HEK293 (cell line): ENCODE data around the gene ASIC1.
A peak's percentile ranks its signal among the peaks of the same experiment; 100 is the strongest.

Experiments
- CTCF ChIA-PET: fragments of 350-600 bp; formaldehyde crosslinking; extraction: SDS; loops from one replicate; lab custom pipeline; 2021; ENCODE audit warnings: antibody characterized with exemption; lab: Yijun Ruan, JAX
- POLR2A ChIA-PET: fragments of 300-600 bp; formaldehyde crosslinking; extraction: SDS; loops from one replicate; lab custom pipeline; 2020; ENCODE audit warnings: antibody characterized with exemption, inconsistent platforms; lab: Yijun Ruan, JAX
- H3K27ac ChIP-seq: fragments of 200-500 bp; sonication (Bioruptor generic); 2 replicates; pipeline ENCODE4 v1.5.1; 2014; ENCODE audit warnings: low read depth, low read length, control low read depth, inconsistent platforms; ENCODE audit errors: extremely low read depth
- H3K36me3 ChIP-seq, 2 experiments: fragments of 200-500 bp in 1 of 2; sonication (Bioruptor generic) in 1 of 2; 1 replicate in 1 of 2; 2 replicates in 1 of 2; pipeline ENCODE4 v1.5.1; 2014 to 2017; ENCODE audit warnings: inconsistent platforms in 2 of 2, low read length in 2 of 2; ENCODE audit not compliant: control insufficient read depth in 2 of 2, insufficient read depth in 1 of 2
- H3K4me1 ChIP-seq: fragments of 200-500 bp; sonication (Bioruptor generic); 2 replicates; pipeline ENCODE4 v1.5.1; 2014; ENCODE audit warnings: mild to moderate bottlenecking, low read length, inconsistent platforms; ENCODE audit not compliant: control insufficient read depth, insufficient read depth
- H3K4me3 ChIP-seq: 2 replicates; pipeline ENCODE4 v1.5.1; 2011; ENCODE audit warnings: low read depth, mild to moderate bottlenecking, control low read depth, low read length, moderate library complexity
- H3K9me3 ChIP-seq: fragments of 200-500 bp; sonication (Bioruptor generic); 2 replicates; pipeline ENCODE4 v1.5.1; 2014; ENCODE audit warnings: low read depth, low read length, inconsistent platforms; ENCODE audit not compliant: control insufficient read depth, insufficient read depth
- BCL11B ChIP-seq: fragments of 450-650 bp; formaldehyde crosslinking; IDR thresholded peaks from 2 replicates; pipeline ENCODE4 v1.5.1; 2016; ENCODE audit warnings: low read depth, missing biosample characterization, missing genetic modification characterization
- GLIS1 ChIP-seq: fragments of 450-650 bp; formaldehyde crosslinking; IDR thresholded peaks from 2 replicates; pipeline ENCODE4 v1.5.1; 2016; ENCODE audit warnings: missing biosample characterization, missing genetic modification characterization
- GLIS2 ChIP-seq: fragments of 450-650 bp; formaldehyde crosslinking; IDR thresholded peaks from 2 replicates; pipeline ENCODE4 v1.5.1; 2016; ENCODE audit warnings: missing biosample characterization, missing genetic modification characterization
- PRDM1 ChIP-seq: fragments of 450-650 bp; formaldehyde crosslinking; IDR thresholded peaks from 2 replicates; pipeline ENCODE4; 2016; ENCODE audit warnings: missing biosample characterization, missing genetic modification characterization
- ZBTB17 ChIP-seq: fragments of 450-650 bp; formaldehyde crosslinking; IDR thresholded peaks from 2 replicates; pipeline ENCODE4 v1.5.1; 2016; ENCODE audit warnings: missing biosample characterization, missing genetic modification characterization
- ZIC2 ChIP-seq: fragments of 450-650 bp; formaldehyde crosslinking; IDR thresholded peaks from 2 replicates; pipeline ENCODE4 v1.5.1; 2016; ENCODE audit warnings: missing biosample characterization, missing genetic modification characterization
- ZNF10 ChIP-seq: fragments of 450-650 bp; formaldehyde crosslinking; IDR thresholded peaks from 2 replicates; pipeline ENCODE4 v1.5.1; 2017; ENCODE audit warnings: missing biosample characterization, missing genetic modification characterization
- ZNF132 ChIP-seq: fragments of 450-650 bp; formaldehyde crosslinking; IDR thresholded peaks from 2 replicates; pipeline ENCODE4 v1.5.1; 2017; ENCODE audit warnings: missing biosample characterization, missing genetic modification characterization, borderline replicate concordance
- ZNF138 ChIP-seq: fragments of 450-650 bp; formaldehyde crosslinking; IDR thresholded peaks from 2 replicates; pipeline ENCODE4 v1.5.1; 2016; ENCODE audit warnings: missing biosample characterization, missing genetic modification characterization, borderline replicate concordance
- ZNF146 ChIP-seq: fragments of 450-650 bp; formaldehyde crosslinking; IDR thresholded peaks from 2 replicates; pipeline ENCODE4 v1.5.1; 2016; ENCODE audit warnings: missing biosample characterization, missing genetic modification characterization
- ZNF175 ChIP-seq: fragments of 450-650 bp; formaldehyde crosslinking; IDR thresholded peaks from 2 replicates; pipeline ENCODE4 v1.5.1; 2016; ENCODE audit warnings: missing biosample characterization, missing genetic modification characterization
- ZNF221 ChIP-seq: fragments of 450-650 bp; formaldehyde crosslinking; IDR thresholded peaks from 2 replicates; pipeline ENCODE4 v1.5.1; 2017; ENCODE audit warnings: missing biosample characterization, missing genetic modification characterization, borderline replicate concordance
- ZNF23 ChIP-seq: fragments of 450-650 bp; formaldehyde crosslinking; IDR thresholded peaks from 2 replicates; pipeline ENCODE4 v1.5.1; 2016; ENCODE audit warnings: missing biosample characterization, missing genetic modification characterization, borderline replicate concordance
- ZNF24 ChIP-seq: fragments of 450-650 bp; formaldehyde crosslinking; IDR thresholded peaks from 2 replicates; pipeline ENCODE4 v1.5.1; 2016; ENCODE audit warnings: missing biosample characterization, missing genetic modification characterization
- ZNF302 ChIP-seq: fragments of 450-650 bp; formaldehyde crosslinking; IDR thresholded peaks from 2 replicates; pipeline ENCODE4 v1.5.1; 2016; ENCODE audit warnings: missing biosample characterization, missing genetic modification characterization, low read depth
- ZNF366 ChIP-seq: fragments of 450-650 bp; formaldehyde crosslinking; conservative IDR thresholded peaks from 2 replicates; pipeline ENCODE4 v1.5.1; 2016; ENCODE audit warnings: missing biosample characterization, missing genetic modification characterization
- ZNF391 ChIP-seq: fragments of 450-650 bp; formaldehyde crosslinking; IDR thresholded peaks from 2 replicates; pipeline ENCODE4 v1.5.1; 2016; ENCODE audit warnings: low read depth, missing biosample characterization, missing genetic modification characterization, borderline replicate concordance
- TF ChIP-seq, protein P1 (sequence below): fragments of 450-650 bp; formaldehyde crosslinking; IDR thresholded peaks from 2 replicates; pipeline ENCODE4 v1.5.1; 2016; ENCODE audit warnings: missing biosample characterization, missing genetic modification characterization
- TF ChIP-seq, protein P2 (sequence below): fragments of 450-650 bp; formaldehyde crosslinking; IDR thresholded peaks from 2 replicates; pipeline ENCODE4 v1.5.1; 2017; ENCODE audit warnings: missing biosample characterization, mild to moderate bottlenecking, missing genetic modification characterization, moderate library complexity
- TF ChIP-seq, protein P3 (sequence below): fragments of 450-650 bp; formaldehyde crosslinking; IDR thresholded peaks from 2 replicates; pipeline ENCODE4 v1.5.1; 2016; ENCODE audit warnings: missing biosample characterization, missing genetic modification characterization
- TF ChIP-seq, protein P4 (sequence below): fragments of 450-650 bp; formaldehyde crosslinking; IDR thresholded peaks from 2 replicates; pipeline ENCODE4 v1.5.1; 2016; ENCODE audit warnings: missing biosample characterization, missing genetic modification characterization
- TF ChIP-seq, protein P5 (sequence below): fragments of 450-650 bp; formaldehyde crosslinking; IDR thresholded peaks from 2 replicates; pipeline ENCODE4 v1.5.1; 2016; ENCODE audit warnings: missing biosample characterization, missing genetic modification characterization

The ASIC1 gene

DNA sequence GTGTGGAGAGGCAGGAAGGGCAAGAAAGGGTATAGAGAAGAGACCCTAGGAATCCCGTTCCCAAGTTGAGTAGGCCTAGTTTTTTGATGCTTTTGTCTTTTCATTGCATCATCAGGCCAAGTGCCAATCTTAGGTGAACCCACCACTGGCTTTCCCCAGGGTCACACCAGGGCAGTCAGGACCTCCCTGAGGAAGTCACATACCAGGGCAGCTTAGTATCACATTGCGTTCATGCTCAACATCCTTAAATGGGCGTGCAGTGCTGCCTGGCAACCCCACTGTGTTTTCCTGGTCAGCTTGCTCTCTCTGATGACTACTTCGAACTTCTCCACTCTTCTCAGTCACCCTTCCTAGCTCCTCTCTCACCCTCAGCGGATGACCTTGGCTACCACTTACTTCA is 9.0 kb downstream of the ASIC1 start:
- Histone ChIP-seq H3K4me1 (no peaks in the 10 kb centered on the region), H3K4me3 (no peak overlapping the region), H3K36me3 (peaks cover 0 to 28% of the 10 kb centered on the region in 2 experiments; a peak in 1 of 3 replicates), H3K9me3 (no peaks in the 10 kb centered on the region), H3K27ac (no peak overlapping the region)
- TF ChIP-seq GLIS1: peak; percentile 87
- 0 out of 2 replicates have a peak, but pooled peaks have one; percentile 20 for TF ChIP-seq GLIS2 (tag by site-specific recombination)
- TF ChIP-seq ZBTB17 (tag by site-specific recombination): peak; percentile 61
- no peak for TF ChIP-seq ZNF146
- TF ChIP-seq, protein P1, sequence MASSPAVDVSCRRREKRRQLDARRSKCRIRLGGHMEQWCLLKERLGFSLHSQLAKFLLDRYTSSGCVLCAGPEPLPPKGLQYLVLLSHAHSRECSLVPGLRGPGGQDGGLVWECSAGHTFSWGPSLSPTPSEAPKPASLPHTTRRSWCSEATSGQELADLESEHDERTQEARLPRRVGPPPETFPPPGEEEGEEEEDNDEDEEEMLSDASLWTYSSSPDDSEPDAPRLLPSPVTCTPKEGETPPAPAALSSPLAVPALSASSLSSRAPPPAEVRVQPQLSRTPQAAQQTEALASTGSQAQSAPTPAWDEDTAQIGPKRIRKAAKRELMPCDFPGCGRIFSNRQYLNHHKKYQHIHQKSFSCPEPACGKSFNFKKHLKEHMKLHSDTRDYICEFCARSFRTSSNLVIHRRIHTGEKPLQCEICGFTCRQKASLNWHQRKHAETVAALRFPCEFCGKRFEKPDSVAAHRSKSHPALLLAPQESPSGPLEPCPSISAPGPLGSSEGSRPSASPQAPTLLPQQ (tag by site-specific recombination): peak; percentile 51; the same call in 1 of the 2 replicates
- TF ChIP-seq ZNF138 (tag by site-specific recombination): no peak
- TF ChIP-seq ZNF10: no peak
- no peak for TF ChIP-seq ZNF221 (tag by site-specific recombination)
- TF ChIP-seq, protein P2, sequence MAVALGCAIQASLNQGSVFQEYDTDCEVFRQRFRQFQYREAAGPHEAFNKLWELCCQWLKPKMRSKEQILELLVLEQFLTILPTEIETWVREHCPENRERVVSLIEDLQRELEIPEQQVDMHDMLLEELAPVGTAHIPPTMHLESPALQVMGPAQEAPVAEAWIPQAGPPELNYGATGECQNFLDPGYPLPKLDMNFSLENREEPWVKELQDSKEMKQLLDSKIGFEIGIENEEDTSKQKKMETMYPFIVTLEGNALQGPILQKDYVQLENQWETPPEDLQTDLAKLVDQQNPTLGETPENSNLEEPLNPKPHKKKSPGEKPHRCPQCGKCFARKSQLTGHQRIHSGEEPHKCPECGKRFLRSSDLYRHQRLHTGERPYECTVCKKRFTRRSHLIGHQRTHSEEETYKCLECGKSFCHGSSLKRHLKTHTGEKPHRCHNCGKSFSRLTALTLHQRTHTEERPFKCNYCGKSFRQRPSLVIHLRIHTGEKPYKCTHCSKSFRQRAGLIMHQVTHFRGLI (tag by site-specific recombination): no peak
- no peak for TF ChIP-seq ZNF132
- TF ChIP-seq, protein P3, sequence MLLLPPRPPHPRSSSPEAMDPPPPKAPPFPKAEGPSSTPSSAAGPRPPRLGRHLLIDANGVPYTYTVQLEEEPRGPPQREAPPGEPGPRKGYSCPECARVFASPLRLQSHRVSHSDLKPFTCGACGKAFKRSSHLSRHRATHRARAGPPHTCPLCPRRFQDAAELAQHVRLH (tag by site-specific recombination): no peak
- TF ChIP-seq BCL11B (tag by site-specific recombination): no peak
- TF ChIP-seq ZIC2: peak; percentile 34; the same call in 1 of the 2 replicates
- peak; percentile 17; the same call in 1 of the 2 replicates for TF ChIP-seq PRDM1 (tag by site-specific recombination)
- ChIA-PET POLR2A (interaction anchor here (0.5 to 1.1 kb wide), 3 partner anchors 18 to 566 kb away, joined by 3 to 4 read pairs (median 3); partner anchors contain the start of gene SMARCD1), CTCF (interaction anchor here (0.6 to 7.9 kb wide), 11 partner anchors 8 to 289 kb away, joined by 3 to 145 read pairs (median 7); partner anchors contain the start of gene SMARCD1)

DNA sequence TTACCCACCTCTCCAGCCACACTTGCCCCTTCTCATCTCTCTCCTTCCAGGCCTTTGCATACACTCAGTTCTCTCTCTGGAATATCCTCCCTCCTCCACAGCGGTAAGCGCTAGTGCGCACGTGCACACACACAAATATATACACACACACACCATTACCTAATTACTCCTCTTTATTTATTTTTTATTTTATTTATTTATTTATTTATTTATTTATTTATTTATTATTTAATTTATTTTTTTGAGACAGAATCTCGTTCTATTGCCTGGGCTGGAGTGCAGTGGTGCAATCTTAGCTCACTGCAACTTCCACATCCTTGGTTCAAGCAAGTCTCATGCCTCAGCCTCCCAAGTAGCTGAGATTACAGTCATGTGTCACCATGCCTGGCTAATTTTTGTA is 11.7 kb downstream of the ASIC1 start:
- Histone ChIP-seq H3K4me1 (no peaks in the 10 kb centered on the region), H3K36me3 (peaks cover 0 to 18% of the 10 kb centered on the region in 2 experiments; a peak in 1 of 3 replicates), H3K4me3 (no peak overlapping the region), H3K27ac (no peak overlapping the region), H3K9me3 (no peaks in the 10 kb centered on the region)
- POLR2A ChIA-PET: no interaction called here
- TF ChIP-seq, protein P4, sequence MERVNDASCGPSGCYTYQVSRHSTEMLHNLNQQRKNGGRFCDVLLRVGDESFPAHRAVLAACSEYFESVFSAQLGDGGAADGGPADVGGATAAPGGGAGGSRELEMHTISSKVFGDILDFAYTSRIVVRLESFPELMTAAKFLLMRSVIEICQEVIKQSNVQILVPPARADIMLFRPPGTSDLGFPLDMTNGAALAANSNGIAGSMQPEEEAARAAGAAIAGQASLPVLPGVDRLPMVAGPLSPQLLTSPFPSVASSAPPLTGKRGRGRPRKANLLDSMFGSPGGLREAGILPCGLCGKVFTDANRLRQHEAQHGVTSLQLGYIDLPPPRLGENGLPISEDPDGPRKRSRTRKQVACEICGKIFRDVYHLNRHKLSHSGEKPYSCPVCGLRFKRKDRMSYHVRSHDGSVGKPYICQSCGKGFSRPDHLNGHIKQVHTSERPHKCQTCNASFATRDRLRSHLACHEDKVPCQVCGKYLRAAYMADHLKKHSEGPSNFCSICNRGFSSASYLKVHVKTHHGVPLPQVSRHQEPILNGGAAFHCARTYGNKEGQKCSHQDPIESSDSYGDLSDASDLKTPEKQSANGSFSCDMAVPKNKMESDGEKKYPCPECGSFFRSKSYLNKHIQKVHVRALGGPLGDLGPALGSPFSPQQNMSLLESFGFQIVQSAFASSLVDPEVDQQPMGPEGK: no peak
- TF ChIP-seq ZNF24 (tag by site-specific recombination): no peak
- no peak for TF ChIP-seq ZNF391 (tag by site-specific recombination)
- no peak for TF ChIP-seq ZNF175
- TF ChIP-seq, protein P5, sequence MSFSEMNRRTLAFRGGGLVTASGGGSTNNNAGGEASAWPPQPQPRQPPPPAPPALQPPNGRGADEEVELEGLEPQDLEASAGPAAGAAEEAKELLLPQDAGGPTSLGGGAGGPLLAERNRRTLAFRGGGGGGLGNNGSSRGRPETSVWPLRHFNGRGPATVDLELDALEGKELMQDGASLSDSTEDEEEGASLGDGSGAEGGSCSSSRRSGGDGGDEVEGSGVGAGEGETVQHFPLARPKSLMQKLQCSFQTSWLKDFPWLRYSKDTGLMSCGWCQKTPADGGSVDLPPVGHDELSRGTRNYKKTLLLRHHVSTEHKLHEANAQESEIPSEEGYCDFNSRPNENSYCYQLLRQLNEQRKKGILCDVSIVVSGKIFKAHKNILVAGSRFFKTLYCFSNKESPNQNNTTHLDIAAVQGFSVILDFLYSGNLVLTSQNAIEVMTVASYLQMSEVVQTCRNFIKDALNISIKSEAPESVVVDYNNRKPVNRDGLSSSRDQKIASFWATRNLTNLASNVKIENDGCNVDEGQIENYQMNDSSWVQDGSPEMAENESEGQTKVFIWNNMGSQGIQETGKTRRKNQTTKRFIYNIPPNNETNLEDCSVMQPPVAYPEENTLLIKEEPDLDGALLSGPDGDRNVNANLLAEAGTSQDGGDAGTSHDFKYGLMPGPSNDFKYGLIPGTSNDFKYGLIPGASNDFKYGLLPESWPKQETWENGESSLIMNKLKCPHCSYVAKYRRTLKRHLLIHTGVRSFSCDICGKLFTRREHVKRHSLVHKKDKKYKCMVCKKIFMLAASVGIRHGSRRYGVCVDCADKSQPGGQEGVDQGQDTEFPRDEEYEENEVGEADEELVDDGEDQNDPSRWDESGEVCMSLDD (tag by site-specific recombination): no peak
- no peak for TF ChIP-seq ZNF366 (tag by site-specific recombination)
- no peak for TF ChIP-seq ZNF302 (tag by site-specific recombination)
- no peak for TF ChIP-seq ZNF23 (tag by site-specific recombination)
- CTCF ChIA-PET: interaction anchor here (0.6 to 7.9 kb wide), 26 partner anchors 9 to 795 kb away, joined by 3 to 145 read pairs (median 5); partner anchors contain the start of genes RACGAP1 and SMARCD1
